HG02571 (cell line): ENCODE measurements around the gene GLIS1.

Source experiments
- ATAC-seq: cut with Tn5 transposase; IDR thresholded peaks from one replicate; pipeline ENCODE4 v1.9.1; 2021; ENCODE audit warnings: mild to moderate bottlenecking, moderate library complexity; ENCODE audit not compliant: unreplicated experiment

The GLIS1 gene

GRCh38 chr1:53640701-53641075 is 98.3 kb downstream of the GLIS1 start:
- ATAC-seq: no peak

- ATAC-seq: no peak
Measured at GRCh38 chr1:53639996-53640700, 98.8 kb downstream of the GLIS1 start.

- ATAC-seq: no peak
Measured at GRCh38 chr1:53639251-53639763, 99.7 kb downstream of the GLIS1 start.

- ATAC-seq: no peak
Measured at GRCh38 chr1:53638360-53639035, 100.5 kb downstream of the GLIS1 start.

GRCh38 chr1:53637511-53638359 is 101.2 kb downstream of the GLIS1 start:
- no peak for ATAC-seq

- ATAC-seq: no peak
Measured at GRCh38 chr1:53636621-53637171, 102.3 kb downstream of the GLIS1 start.

- no peak for ATAC-seq
Measured at GRCh38 chr1:53634571-53634979, 104.4 kb downstream of the GLIS1 start.

GRCh38 chr1:53633073-53633704 is 105.8 kb downstream of the GLIS1 start:
- no peak for ATAC-seq

- no peak for ATAC-seq
Measured at GRCh38 chr1:53631622-53632310, 107.2 kb downstream of the GLIS1 start.

- ATAC-seq: no peak
Measured at GRCh38 chr1:53629101-53629691, 109.8 kb downstream of the GLIS1 start.

GRCh38 chr1:53628286-53628955 is 110.5 kb downstream of the GLIS1 start:
- no peak for ATAC-seq

- ATAC-seq: no peak
Measured at GRCh38 chr1:53627666-53628065, 111.3 kb downstream of the GLIS1 start.

- no peak for ATAC-seq
Measured at GRCh38 chr1:53627031-53627430, 111.9 kb downstream of the GLIS1 start.

GRCh38 chr1:53626616-53627015 is 112.3 kb downstream of the GLIS1 start:
- no peak for ATAC-seq

- no peak for ATAC-seq
Measured at GRCh38 chr1:53625766-53626520, 113.0 kb downstream of the GLIS1 start.

GRCh38 chr1:53625049-53625448 is 113.9 kb downstream of the GLIS1 start:
- no peak for ATAC-seq

- no peak for ATAC-seq
Measured at GRCh38 chr1:53622531-53622930, 116.4 kb downstream of the GLIS1 start.

- no peak for ATAC-seq
Measured at GRCh38 chr1:53621144-53621543, 117.8 kb downstream of the GLIS1 start.
